HG02840 (cell line): ENCODE measurements around the gene PCBD2.
"Not testable (repeated sequence)": the region's sequence is repeated elsewhere in the genome, so short reads cannot be mapped to it uniquely, and the experiment has no call there.

Experiments
- ATAC-seq: cut with Tn5 transposase; IDR thresholded peaks from one replicate; pipeline ENCODE4 v1.9.1; 2021; ENCODE audit warnings: mild to moderate bottlenecking, moderate library complexity, moderate number of reproducible peaks; ENCODE audit not compliant: unreplicated experiment, low FRiP score

Gene PCBD2

GRCh38 chr5:134904610-134905245 is at the start of gene PCBD2:
Gene PCBD2 (plus strand): TSS chr5:134905131. CDS start chr5:134905140, 9 bp downstream.
- ATAC-seq: peak; percentile 76

DNA sequence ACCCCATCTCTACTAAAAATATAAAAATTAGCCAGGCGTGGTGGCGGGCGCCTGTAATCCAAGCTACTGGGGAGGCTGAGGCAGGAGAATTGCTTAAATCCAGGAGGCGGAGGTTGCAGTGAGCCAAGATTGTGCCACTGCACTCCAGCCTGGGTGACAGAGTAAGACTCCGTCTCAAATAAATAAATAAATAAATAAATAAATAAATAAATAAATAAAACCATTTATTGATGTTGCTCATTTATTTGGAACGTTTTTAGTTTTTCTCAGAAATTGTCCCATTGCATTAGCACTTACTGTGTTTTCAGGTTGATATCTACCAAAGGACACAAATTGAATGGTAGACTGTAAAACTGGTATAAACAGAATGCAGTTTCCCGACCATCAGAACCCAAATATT is 48.5 kb upstream of the PCBD2 start:
- ATAC-seq: not testable (repeated sequence)

GRCh38 chr5:134857401-134857800 is 47.5 kb upstream of the PCBD2 start:
- no peak for ATAC-seq

GRCh38 chr5:134864707-134865106 is 40.2 kb upstream of the PCBD2 start:
- ATAC-seq: no peak

DNA sequence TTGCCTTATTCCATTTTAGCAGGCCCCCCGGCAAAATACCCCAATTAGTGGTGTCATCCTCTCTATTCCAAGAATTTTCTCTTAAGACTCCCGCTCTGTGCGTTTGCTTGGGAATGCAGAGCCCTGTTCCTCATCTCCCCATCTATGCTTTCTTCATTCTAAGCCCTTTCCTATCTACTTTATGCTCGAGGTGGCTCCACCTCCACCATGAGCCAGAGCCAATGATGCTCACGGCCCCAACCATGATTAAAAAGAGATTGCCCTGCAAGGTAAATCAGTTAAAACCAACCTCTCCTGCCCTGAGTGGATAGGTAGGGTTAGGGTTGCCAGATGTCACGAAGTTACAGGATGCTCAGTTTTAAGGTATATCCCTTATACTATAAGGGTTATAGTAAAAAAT is 31.4 kb upstream of the PCBD2 start:
- no peak for ATAC-seq

- ATAC-seq: peak; percentile 72
Measured at GRCh38 chr5:134873987-134874830, 30.7 kb upstream of the PCBD2 start, which contains the start of gene TXNDC15. Gene TXNDC15 (plus strand): TSS chr5:134874371. CDS start chr5:134874428, 57 bp downstream.

DNA sequence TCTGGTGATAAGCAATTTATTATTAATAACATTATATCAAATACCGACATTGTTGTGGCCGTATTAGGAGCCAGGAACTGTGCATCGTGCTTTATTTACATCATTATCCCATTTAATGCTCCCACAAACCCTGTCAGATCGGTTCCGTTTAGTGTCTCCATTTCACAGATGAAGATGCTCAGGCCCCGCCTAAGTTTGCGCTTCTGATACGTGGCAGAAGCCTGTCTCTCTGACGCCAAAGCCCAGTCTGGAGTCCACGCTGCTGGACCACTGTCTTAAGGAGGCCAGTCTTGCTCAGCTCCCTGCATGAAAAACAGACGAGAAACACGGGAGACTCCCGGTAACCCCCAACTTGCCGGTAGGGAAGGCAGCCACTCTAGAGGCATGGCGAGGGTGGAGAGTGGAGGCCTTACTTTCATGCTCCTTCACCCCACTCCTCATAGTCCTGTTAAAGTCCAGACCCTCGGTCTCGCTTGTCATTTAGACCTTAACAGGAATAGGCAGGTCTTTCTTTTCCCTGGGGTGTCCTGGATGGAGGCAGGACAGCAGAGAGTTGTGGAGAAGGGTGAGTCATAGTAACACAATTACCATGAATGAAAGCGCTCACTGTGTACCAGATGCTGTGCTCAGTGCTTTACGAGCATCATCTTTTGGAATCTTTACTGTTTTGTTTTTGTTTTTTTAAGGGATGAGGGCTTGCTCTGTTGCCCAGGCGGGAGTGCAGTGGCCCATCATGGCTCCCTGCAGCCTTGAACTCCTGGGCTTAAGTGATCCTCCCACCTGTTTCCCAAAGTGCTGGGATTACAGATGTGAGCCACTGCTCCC is 29.9 kb upstream of the PCBD2 start:
- ATAC-seq: peak; percentile 13

DNA sequence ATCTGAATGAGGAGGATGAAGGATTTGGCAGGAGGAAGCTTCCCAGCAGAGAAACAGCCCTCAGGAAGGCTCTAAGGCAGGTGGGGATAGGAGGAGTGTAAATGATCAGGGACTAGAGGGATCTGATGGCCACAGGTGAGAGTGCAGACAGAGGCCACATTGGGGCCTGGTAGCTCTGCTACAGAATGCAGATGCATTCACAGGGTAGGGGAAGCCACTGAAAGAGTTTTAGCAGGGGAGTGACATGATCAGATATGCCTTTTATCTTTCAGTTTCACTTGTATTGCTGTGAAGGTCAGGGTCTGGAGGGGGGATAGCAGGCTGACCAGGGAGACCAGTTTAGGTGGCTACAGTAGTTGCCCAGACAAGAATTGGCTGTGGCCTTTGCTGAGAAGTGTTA is 27.8 kb upstream of the PCBD2 start:
- ATAC-seq: no peak

GRCh38 chr5:134878403-134878802 is 26.5 kb upstream of the PCBD2 start:
- no peak for ATAC-seq

DNA sequence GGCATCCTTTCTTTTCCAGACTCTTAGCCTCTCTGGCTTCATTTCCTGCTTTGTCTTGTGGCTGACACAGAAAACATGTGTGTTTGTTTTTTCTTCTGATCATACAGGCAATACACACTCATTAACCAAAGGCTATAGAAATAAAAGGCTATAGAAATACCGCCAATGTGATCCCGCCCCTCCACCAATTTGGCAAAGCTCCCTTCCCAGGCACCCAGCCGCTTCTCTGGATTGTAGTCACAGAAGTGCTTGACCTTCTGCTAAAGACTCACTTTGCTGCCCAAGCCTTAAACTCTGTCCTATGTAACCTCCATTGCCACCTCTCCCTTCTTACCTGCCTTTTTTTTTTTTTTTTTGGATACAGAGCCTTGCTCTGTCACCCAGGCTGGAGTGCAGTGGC is 25.5 kb upstream of the PCBD2 start:
- no peak for ATAC-seq

- ATAC-seq: not testable (repeated sequence)
Measured at GRCh38 chr5:134880937-134881336, 24.0 kb upstream of the PCBD2 start.

GRCh38 chr5:134881711-134882110 is 23.2 kb upstream of the PCBD2 start:
- ATAC-seq: not testable (repeated sequence)

DNA sequence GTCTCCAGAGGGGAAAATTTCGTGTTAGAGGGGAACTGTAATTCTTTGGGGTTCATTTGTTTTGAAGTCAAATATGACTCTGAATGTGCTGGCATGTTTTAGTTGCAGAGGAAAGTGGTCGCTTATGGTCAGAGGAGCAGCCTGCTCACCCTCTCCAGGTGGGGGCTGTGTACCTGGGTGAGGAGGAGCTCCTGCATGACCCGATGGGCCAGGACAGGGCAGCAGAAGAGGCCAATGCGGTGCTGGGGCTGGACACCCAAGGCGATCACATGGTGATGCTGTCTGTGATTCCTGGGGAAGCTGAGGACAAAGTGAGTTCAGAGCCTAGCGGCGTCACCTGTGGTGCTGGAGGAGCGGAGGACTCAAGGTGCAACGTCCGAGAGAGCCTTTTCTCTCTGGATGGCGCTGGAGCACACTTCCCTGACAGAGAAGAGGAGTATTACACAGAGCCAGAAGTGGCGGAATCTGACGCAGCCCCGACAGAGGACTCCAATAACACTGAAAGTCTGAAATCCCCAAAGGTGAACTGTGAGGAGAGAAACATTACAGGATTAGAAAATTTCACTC is 17.3 kb upstream of the PCBD2 start:
- ATAC-seq: no peak

DNA sequence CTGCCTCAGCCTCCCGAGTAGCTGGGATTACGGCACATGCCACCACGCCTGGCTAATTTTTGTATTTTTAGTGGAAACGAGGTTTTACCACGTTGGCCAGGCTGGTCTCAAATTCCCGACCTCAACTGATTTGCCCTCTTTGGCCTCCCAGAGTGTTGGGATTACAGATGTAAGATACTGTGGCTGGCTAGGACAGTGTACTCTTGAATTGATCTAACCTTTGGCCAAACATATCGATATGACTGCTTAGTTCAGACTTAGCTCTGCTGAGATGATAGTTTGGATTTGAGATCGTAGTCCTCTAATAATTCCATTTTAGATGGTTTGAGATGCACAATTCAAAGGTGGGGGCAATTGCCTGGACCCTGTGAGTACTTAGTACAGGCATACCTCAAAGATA is 15.6 kb upstream of the PCBD2 start:
- no peak for ATAC-seq

DNA sequence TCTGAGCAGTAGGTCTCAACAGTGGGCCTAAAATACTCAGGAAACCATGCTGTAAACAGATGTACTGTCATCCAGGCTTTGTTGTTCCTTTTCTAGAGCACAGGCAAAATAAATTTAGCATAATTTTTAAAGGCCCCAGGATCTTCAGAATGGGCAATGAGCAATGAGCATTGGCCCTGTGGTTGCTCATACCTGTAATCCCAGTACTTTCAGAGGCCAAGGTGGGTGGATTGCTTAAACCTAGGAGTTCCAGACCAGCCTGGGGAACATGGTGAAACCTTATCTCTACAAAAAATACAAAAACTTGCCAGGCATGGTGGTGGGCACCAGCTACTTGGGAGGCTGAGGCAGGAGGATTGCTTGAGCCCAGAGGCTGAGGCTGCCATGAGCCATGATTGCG is 13.5 kb upstream of the PCBD2 start:
- no peak for ATAC-seq

- ATAC-seq: no peak
Measured at GRCh38 chr5:134892282-134892681, 12.6 kb upstream of the PCBD2 start.

- no peak for ATAC-seq
Measured at GRCh38 chr5:134892926-134893325, 12.0 kb upstream of the PCBD2 start.

DNA sequence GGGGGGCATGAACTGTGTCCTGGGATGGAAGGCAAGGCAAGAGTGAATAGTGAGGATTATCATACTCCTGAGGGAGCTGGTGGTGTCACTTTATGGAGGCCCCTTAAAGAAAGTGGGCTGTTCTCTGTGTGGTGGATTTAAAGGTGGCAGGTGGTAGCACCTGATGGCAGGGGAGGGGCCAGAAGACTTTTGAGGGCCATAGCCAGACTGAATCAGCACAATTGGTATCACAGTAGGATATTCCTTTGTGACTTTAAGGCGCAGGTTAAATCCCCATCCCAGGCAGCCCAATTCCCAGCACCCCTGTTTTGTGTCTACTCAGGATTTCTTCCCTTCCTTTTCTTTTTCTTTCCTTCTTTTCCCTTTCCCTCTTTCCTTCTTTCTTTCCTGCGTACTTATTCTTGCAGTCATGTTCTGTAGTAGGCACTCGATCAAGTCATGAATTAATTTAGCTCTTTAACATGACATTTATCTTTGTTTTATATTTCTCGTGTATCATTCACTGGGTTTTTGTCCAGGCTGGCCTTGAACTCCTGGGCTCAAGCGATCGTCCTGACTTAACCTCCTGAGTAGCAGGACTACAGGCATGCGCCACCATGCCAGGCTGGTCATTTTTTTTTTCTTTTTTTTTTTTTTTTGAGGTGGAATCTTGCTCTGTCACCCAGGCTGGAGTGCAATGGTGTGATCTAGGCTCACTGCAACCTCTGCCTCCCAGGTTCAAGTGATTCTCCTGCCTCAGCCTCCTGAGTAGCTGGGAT is 11.0 kb upstream of the PCBD2 start:
- ATAC-seq: no peak

- no peak for ATAC-seq
Measured at GRCh38 chr5:134902071-134902801, 2.7 kb upstream of the PCBD2 start.
